Gastrocnemius medialis (tissue), 4 donors: ENCODE data around the gene SPECC1L. TPM values are rescaled to one million over a fixed set of nuclear protein-coding genes. Genes with fewer than 3 reads are reported as not detected.

Experiments
- ATAC-seq, 2 donors: fragments of 150-250 bp; one replicate each; pipeline ENCODE4 v1.9.1; 2016
- DNase-seq, 2 donors: peaks; one replicate each; pipeline ENCODE4 v3.0.0-alpha.2; 2019
- H3K27ac ChIP-seq, 4 donors: fragments of 200-600 bp; sonication (generic); 1 replicate in 1 of 4; 2 replicates in 3 of 4; pipeline ENCODE4 v1.5.1; 2016 to 2018; ENCODE audit warnings: mild to moderate bottlenecking in 2 of 4, moderate library complexity in 1 of 4
- H3K27me3 ChIP-seq, 3 donors: fragments of 200-600 bp; sonication (generic) in 2 of 3; 1 replicate in 1 of 3; 2 replicates in 2 of 3; pipeline versions ENCODE4 v1.5.1 to v1.6.0; 2016 to 2019; ENCODE audit warnings: mild to moderate bottlenecking in 1 of 3, moderate library complexity in 1 of 3
- H3K36me3 ChIP-seq, 2 donors: fragments of 200-600 bp; sonication (generic) in 1 of 2; one replicate each; pipeline ENCODE4 v1.5.1; 2017 to 2018
- H3K4me1 ChIP-seq, 2 donors: fragments of 200-600 bp; sonication (generic) in 1 of 2; one replicate each; pipeline ENCODE4 v1.5.1; 2016 to 2017; ENCODE audit warnings: mild to moderate bottlenecking in 2 of 2
- H3K4me3 ChIP-seq, 4 donors: fragments of 200-600 bp; sonication (generic) in 3 of 4; 1 replicate in 1 of 4; 2 replicates in 3 of 4; pipeline ENCODE4 v1.5.1; 2016 to 2019; ENCODE audit warnings: mild to moderate bottlenecking in 2 of 4
- H3K9me3 ChIP-seq, 3 donors: fragments of 200-600 bp; sonication (generic) in 2 of 3; 1 replicate in 1 of 3; 2 replicates in 2 of 3; pipeline ENCODE4 v1.5.1; 2016 to 2019
- POLR2A ChIP-seq, 2 donors: fragments of 450-650 bp; IDR thresholded peaks; one replicate each; pipeline ENCODE4 v1.6.1; 2017; ENCODE audit warnings: antibody characterized with exemption in 2 of 2, mild to moderate bottlenecking in 2 of 2, moderate library complexity in 2 of 2
- in situ Hi-C, 4 donors: fragments of 200-750 bp; cut with MboI; loops; one replicate each; pipeline versions ENCODE4 v1.15.0 to v1.8.0; 2017; ENCODE audit warnings: low sequenced_read_pairs in 4 of 4
- intact Hi-C: fragments of 100-400 bp; cut with DNase I; formaldehyde crosslinking; loops from one replicate; pipeline ENCODE4 v1.15.1; 2023; ENCODE audit warnings: low total_unique reads
- total RNA-seq, 4 donors: library from RNA; depleted of rRNA; stranded (reverse); fragments of >200 nt; gene quantifications; one replicate each; pipeline versions ENCODE4 v1.1.0 to v1.2.3, GENCODE V29; 2016
- TF ChIP-seq, protein P1 (sequence below), 5 experiments: fragments of 450-650 bp in 3 of 5; fragments of 200-600 bp in 2 of 5; sonication (generic) in 2 of 5; IDR thresholded peaks in 4 of 5; conservative IDR thresholded peaks in 1 of 5; 1 replicate in 4 of 5; 2 replicates in 1 of 5; pipeline ENCODE4 v1.5.1; 2016 to 2019; ENCODE audit warnings: antibody characterized with exemption in 5 of 5, mild to moderate bottlenecking in 3 of 5, moderate library complexity in 3 of 5

SPECC1L gene
- total RNA-seq, 4 donors from 2014 or later: 16.2 to 19.9 (median 18.7) TPM

DNA sequence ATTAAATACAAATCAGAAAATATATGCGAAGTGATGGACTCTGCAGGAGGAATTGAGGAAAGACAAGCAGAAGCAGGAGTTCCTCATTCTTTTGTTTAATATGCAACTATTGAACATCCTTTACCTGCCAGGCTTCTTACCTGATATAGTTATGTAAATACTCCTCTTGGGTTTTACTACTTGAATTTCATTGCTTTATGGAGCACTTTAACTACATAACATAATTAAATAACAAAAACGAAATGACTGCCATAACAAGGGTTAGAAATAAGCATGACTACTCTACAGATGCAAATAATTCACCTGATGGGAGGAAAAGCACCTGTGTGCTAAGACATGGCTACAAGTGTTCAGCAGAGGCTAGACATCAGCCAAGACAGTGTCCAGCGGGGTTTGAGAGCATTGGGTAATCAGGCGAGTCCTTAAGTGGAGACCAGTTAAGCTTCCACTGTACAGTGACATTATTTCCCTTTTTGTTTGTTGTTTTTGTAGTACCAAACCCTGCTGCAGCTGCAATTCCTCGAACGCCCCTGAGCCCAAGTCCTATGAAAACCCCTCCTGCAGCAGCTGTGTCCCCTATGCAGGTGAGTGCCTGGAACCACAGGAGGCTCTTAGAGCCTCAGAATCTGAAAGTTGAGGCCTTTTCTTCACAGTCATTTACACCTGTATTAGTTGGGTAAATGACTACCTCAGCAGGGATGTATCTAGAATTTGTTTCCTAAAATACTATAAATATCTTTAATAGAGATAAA lies 67.4 kb downstream of the SPECC1L start:
- Histone ChIP-seq H3K36me3 (peaks cover 0 to 45% of the 10 kb centered on the region in 2 donors), H3K27me3 (no peaks in the 10 kb centered on the region), H3K27ac (peak overlapping the region in 3 of 4 donors; percentile 76 to 84 (median 82)), H3K9me3 (no peaks in the 10 kb centered on the region), H3K4me1 (peaks cover 18 to 21% of the 10 kb centered on the region in 2 donors), H3K4me3 (no peak overlapping the region)
- TF ChIP-seq, protein P1, sequence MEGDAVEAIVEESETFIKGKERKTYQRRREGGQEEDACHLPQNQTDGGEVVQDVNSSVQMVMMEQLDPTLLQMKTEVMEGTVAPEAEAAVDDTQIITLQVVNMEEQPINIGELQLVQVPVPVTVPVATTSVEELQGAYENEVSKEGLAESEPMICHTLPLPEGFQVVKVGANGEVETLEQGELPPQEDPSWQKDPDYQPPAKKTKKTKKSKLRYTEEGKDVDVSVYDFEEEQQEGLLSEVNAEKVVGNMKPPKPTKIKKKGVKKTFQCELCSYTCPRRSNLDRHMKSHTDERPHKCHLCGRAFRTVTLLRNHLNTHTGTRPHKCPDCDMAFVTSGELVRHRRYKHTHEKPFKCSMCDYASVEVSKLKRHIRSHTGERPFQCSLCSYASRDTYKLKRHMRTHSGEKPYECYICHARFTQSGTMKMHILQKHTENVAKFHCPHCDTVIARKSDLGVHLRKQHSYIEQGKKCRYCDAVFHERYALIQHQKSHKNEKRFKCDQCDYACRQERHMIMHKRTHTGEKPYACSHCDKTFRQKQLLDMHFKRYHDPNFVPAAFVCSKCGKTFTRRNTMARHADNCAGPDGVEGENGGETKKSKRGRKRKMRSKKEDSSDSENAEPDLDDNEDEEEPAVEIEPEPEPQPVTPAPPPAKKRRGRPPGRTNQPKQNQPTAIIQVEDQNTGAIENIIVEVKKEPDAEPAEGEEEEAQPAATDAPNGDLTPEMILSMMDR (IDR thresholded peaks at IDR 0.05 in 4 of 5, conservative IDR thresholded peaks at IDR 0.05 in 1 of 5): no peak
- TF ChIP-seq POLR2A (IDR thresholded peaks at IDR 0.05): no peak
- in situ Hi-C loops: no loop called here
- DNase-seq (no peak), ATAC-seq (no peak)
- intact Hi-C loops: no loop called here

DNA sequence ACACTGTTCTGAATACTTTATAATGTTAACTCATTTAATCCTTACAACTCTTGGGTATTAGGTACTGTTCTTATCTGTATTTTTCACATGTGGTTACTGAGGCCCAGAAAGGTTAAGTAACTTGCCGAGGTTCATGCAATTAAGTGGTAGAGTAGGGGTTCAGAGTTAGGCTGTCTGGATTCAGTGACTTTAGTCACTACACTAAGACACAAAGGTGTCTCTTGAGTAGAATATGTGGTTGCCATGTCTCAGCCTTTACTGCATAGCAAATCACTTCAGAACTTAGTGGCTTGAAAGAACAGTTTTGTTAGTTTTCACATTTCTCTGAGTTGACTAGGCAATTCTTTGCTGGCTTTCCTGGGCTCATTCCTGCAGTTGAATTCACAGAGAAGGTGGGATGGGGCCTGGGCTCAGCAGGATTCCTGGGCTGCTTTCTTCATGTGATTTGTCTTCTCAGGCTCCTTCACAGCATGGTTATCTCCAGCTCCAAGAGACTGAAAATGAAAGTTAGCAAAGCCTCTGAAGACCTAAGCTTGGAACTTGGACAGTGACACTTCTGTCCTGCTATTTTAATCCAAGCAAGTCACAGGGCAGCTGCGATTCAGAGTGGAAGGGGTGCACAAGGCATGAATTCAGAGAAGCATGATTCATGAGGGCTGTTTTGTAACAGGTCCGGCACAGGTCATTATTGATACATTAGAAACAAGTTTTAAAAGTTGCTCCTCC lies 68.3 kb downstream of the SPECC1L start:
- intact Hi-C loops (no loop called here), in situ Hi-C loops (no loop called here)
- Histone ChIP-seq H3K36me3 (peaks cover 0 to 50% of the 10 kb centered on the region in 2 donors), H3K9me3 (no peaks in the 10 kb centered on the region), H3K4me1 (peaks cover 18 to 21% of the 10 kb centered on the region in 2 donors), H3K4me3 (peak overlapping the region in 2 of 4 donors; percentile 10 to 27), H3K27ac (peak overlapping the region; percentile 76 to 84 (median 81)), H3K27me3 (no peaks in the 10 kb centered on the region)
- peak; percentile 98 to 100 for ATAC-seq
- DNase-seq: peak; percentile 21 to 76
- TF ChIP-seq, protein P1 (IDR thresholded peaks at IDR 0.05 in 4 of 5, conservative IDR thresholded peaks at IDR 0.05 in 1 of 5): no peak
- TF ChIP-seq POLR2A (IDR thresholded peaks at IDR 0.05): no peak

DNA sequence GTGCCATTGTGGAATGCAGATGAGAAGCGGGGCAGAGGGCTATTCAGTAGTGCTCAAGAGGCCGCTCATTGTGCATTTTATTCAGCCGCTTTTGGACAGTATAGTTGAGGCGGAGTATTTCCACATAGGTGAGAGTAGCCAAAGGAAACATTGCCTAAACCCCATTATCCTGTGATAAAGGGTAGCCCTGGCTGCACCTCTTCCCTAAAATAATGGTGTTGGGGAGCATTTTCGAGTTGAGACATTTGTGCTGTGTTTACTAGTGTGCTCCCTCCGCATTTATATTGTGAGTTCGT lies 68.8 kb downstream of the SPECC1L start:
- Histone ChIP-seq H3K36me3 (peaks cover 0 to 51% of the 10 kb centered on the region in 2 donors), H3K27me3 (no peaks in the 10 kb centered on the region), H3K4me1 (peaks cover 18 to 21% of the 10 kb centered on the region in 2 donors), H3K9me3 (no peaks in the 10 kb centered on the region), H3K4me3 (peak overlapping the region in 2 of 4 donors; percentile 10 to 27), H3K27ac (peak overlapping the region; percentile 76 to 84 (median 81))
- in situ Hi-C loops (no loop called here), intact Hi-C loops (no loop called here)
- TF ChIP-seq, protein P1 (IDR thresholded peaks at IDR 0.05 in 4 of 5, conservative IDR thresholded peaks at IDR 0.05 in 1 of 5): no peak
- no peak for TF ChIP-seq POLR2A (IDR thresholded peaks at IDR 0.05)
- ATAC-seq: peak; percentile 33 to 35
- DNase-seq: no peak

DNA sequence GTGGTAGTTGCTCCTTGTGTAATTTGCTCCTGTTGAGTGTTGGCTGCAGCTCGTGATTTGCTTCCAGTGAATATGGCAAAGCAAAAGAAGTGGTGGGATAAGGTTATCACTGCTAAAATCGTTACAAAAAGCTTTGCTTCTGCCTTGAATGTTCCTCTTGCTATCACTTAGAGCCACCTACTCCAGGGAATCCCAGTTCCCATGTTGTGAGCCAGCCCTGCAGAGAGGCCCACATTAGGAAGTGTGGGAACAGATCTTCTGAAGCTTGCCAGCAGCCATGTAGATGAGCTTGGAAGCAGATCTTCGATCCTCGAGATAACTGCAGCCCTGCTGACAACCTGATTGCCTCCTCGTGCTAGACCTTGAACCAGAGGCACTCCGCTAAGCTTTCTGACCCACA lies 71.0 kb downstream of the SPECC1L start:
- peaks cover 18 to 21% of the 10 kb centered on the region in 2 donors for H3K4me1 ChIP-seq
- intact Hi-C loops (no loop called here), in situ Hi-C loops (no loop called here)
- ATAC-seq (no peak), DNase-seq (no peak)
- no peaks in the 10 kb centered on the region for H3K9me3 ChIP-seq
- no peaks in the 10 kb centered on the region for H3K27me3 ChIP-seq
- H3K36me3 ChIP-seq: peaks cover 0 to 40% of the 10 kb centered on the region in 2 donors
- H3K4me3 ChIP-seq: no peak overlapping the region
- TF ChIP-seq, protein P1 (IDR thresholded peaks at IDR 0.05 in 4 of 5, conservative IDR thresholded peaks at IDR 0.05 in 1 of 5): no peak
- no peak for TF ChIP-seq POLR2A (IDR thresholded peaks at IDR 0.05)
- no peak overlapping the region for H3K27ac ChIP-seq
